Lower leg skin (tissue), 3 donors: ENCODE results near the gene HEPHL1.

Experiments used
- CTCF ChIP-seq, 3 donors: fragments of 450-650 bp; IDR thresholded peaks; one replicate each; pipeline ENCODE4 v1.5.1; 2016; ENCODE audit warnings: antibody characterized with exemption in 3 of 3, mild to moderate bottlenecking in 3 of 3, moderate library complexity in 2 of 3
- POLR2A ChIP-seq, 2 donors: fragments of 450-650 bp; IDR thresholded peaks; one replicate each; pipeline ENCODE4 v1.6.1; 2016 to 2017; ENCODE audit warnings: antibody characterized with exemption in 2 of 2, mild to moderate bottlenecking in 1 of 2, moderate library complexity in 1 of 2

- TF ChIP-seq POLR2A (IDR thresholded peaks at IDR 0.05) (no peak), CTCF (IDR thresholded peaks at IDR 0.05) (no peak)
Observed at GRCh38 chr11:94032066-94032465, 10.9 kb downstream of the HEPHL1 start.
